Naive B cell (primary cell): Measurements from ENCODE around the gene ATN1. TPM values are rescaled to one million over a fixed set of nuclear protein-coding genes. Genes with fewer than 3 reads are reported as not detected.

ENCODE experiments used
- ATAC-seq, 2 donors: fragments of 150-1000 bp; cut with Tn5 transposase; 2 replicates each; pipeline ENCODE4 v1.10.0; 2021; ENCODE audit warnings: low read depth in 2 of 2, mild to moderate bottlenecking in 2 of 2, moderate library complexity in 2 of 2
- DNase-seq: peaks from one replicate; pipeline ENCODE4 v3.0.0; 2022
- H3K27ac Mint-ChIP-seq, 6 donors: one replicate each; pipeline ENCODE4 v1.8.0; 2020 to 2022; ENCODE audit warnings: mild to moderate bottlenecking in 6 of 6, mixed read lengths in 6 of 6, moderate library complexity in 5 of 6, inconsistent platforms in 2 of 6
- H3K27me3 Mint-ChIP-seq, 3 donors: one replicate each; pipeline ENCODE4 v1.8.0; 2021 to 2022; ENCODE audit warnings: mixed read lengths in 3 of 3, mild to moderate bottlenecking in 1 of 3
- H3K36me3 Mint-ChIP-seq, 2 donors: one replicate each; pipeline ENCODE4 v1.8.0; 2020 to 2022; ENCODE audit warnings: mixed read lengths in 2 of 2, inconsistent platforms in 1 of 2, mild to moderate bottlenecking in 1 of 2
- H3K4me1 Mint-ChIP-seq, 3 donors: one replicate each; pipeline ENCODE4 v1.8.0; 2020 to 2022; ENCODE audit warnings: mixed read lengths in 3 of 3, inconsistent platforms in 1 of 3, mild to moderate bottlenecking in 1 of 3, moderate library complexity in 1 of 3
- H3K4me3 Mint-ChIP-seq, 8 donors: one replicate each; pipeline ENCODE4 v1.8.0; 2020 to 2022; ENCODE audit warnings: mild to moderate bottlenecking in 8 of 8, mixed read lengths in 8 of 8, moderate library complexity in 8 of 8, inconsistent platforms in 2 of 8
- H3K9me3 Mint-ChIP-seq, 7 donors: one replicate each; pipeline ENCODE4 v1.8.0; 2020 to 2022; ENCODE audit warnings: mixed read lengths in 7 of 7, mild to moderate bottlenecking in 5 of 7, inconsistent platforms in 2 of 7, moderate library complexity in 1 of 7
- polyA plus RNA-seq, 6 donors: library from polyadenylated mRNA; unstranded; fragments of 300-500 nt; fragmentation: Illumina TruSeq; gene quantifications; one replicate each; pipeline ENCODE4 v1.2.3, GENCODE V29; 2021; ENCODE audit warnings: low read depth in 6 of 6

The ATN1 gene
- polyA plus RNA-seq, 6 donors from 2014 or later: 0.57 to 2.2 (median 1.1) TPM; not detected in 1

GRCh38 chr12:6937481-6938352, 10.0 kb downstream of the ATN1 start:
- Mint-ChIP-seq H3K4me3 (peak overlapping the region; percentile 77 to 93 (median 87)), H3K36me3 (peaks cover 0 to 3% of the 10 kb centered on the region in 2 donors), H3K27ac (peak overlapping the region; percentile 87 to 98 (median 96)), H3K27me3 (no peaks in the 10 kb centered on the region), H3K4me1 (peaks cover 35 to 57% (median 47%) of the 10 kb centered on the region in 3 donors), H3K9me3 (no peaks in the 10 kb centered on the region)
- DNase-seq: peak; percentile 92
- ATAC-seq: peak; percentile 94 to 96

GRCh38 chr12:6938353-6939190, 10.8 kb downstream of the ATN1 start:
- ATAC-seq (no peak), DNase-seq (no peak)
- Mint-ChIP-seq H3K4me3 (peak overlapping the region in 6 of 8 donors; percentile 77 to 93 (median 90)), H3K36me3 (peaks cover 0 to 3% of the 10 kb centered on the region in 2 donors), H3K9me3 (no peaks in the 10 kb centered on the region), H3K27me3 (no peaks in the 10 kb centered on the region), H3K27ac (peak overlapping the region; percentile 84 to 97 (median 92)), H3K4me1 (peaks cover 38 to 66% (median 56%) of the 10 kb centered on the region in 3 donors)

DNA sequence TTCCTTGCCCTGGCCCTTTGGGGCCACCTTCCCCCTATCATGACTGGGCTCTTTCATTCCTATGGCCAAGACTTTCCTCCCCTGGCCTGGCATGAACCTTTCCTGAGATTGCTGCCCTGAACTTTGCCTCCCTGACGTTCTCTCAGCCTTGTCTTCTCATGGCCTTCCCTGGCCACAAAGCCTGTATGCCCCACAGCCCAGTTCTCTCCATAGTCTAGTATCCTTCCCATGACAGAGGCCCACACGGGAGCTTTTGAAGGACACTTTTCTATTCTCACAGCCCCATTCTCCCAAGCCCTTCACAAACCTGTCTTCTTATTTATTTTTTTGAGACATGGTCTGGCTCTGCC, 11.4 kb downstream of the ATN1 start:
- Mint-ChIP-seq H3K27me3 (no peaks in the 10 kb centered on the region), H3K4me3 (peak overlapping the region in 5 of 8 donors; percentile 37 to 70 (median 63)), H3K27ac (peak overlapping the region; percentile 79 to 95 (median 86)), H3K36me3 (peaks cover 0 to 3% of the 10 kb centered on the region in 2 donors), H3K4me1 (peaks cover 44 to 66% (median 60%) of the 10 kb centered on the region in 3 donors), H3K9me3 (no peaks in the 10 kb centered on the region)
- ATAC-seq (no peak), DNase-seq (no peak)

DNA sequence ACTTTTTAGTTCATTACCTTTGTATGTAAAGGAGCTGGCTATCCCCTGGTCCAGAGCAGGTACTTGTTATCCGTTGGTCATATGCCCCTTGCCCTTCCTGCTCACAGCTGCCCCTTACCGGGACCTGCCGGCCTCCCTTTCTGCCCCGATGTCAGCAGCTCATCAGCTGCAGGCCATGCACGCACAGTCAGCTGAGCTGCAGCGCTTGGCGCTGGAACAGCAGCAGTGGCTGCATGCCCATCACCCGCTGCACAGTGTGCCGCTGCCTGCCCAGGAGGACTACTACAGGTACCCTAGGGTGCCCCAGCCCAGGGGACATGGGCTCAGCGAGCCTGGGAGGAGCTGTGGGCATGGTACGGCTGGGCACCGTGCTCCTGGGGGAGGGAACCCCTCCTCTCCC, 13.5 kb downstream of the ATN1 start:
- H3K27ac Mint-ChIP-seq: peak overlapping the region in 1 of 6 donors; percentile 24
- peaks cover 47 to 68% (median 67%) of the 10 kb centered on the region in 3 donors for H3K4me1 Mint-ChIP-seq
- H3K4me3 Mint-ChIP-seq: peak overlapping the region in 2 of 8 donors; percentile 40 to 66
- DNase-seq (no peak), ATAC-seq (no peak)
- H3K27me3 Mint-ChIP-seq: no peaks in the 10 kb centered on the region
- no peaks in the 10 kb centered on the region for H3K36me3 Mint-ChIP-seq
- no peaks in the 10 kb centered on the region for H3K9me3 Mint-ChIP-seq

GRCh38 chr12:6941782-6942181, 14.0 kb downstream of the ATN1 start:
- ATAC-seq: no peak
- Mint-ChIP-seq H3K4me1 (peaks cover 47 to 68% (median 67%) of the 10 kb centered on the region in 3 donors), H3K27ac (peak overlapping the region in 1 of 6 donors; percentile 99), H3K27me3 (no peaks in the 10 kb centered on the region), H3K4me3 (no peak overlapping the region), H3K9me3 (no peaks in the 10 kb centered on the region), H3K36me3 (no peaks in the 10 kb centered on the region)
- DNase-seq: no peak

- H3K9me3 Mint-ChIP-seq: no peaks in the 10 kb centered on the region
- peak overlapping the region in 4 of 8 donors; percentile 32 to 98 (median 66) for H3K4me3 Mint-ChIP-seq
- no peak for ATAC-seq
- peak overlapping the region in 4 of 6 donors; percentile 27 to 100 (median 99) for H3K27ac Mint-ChIP-seq
- H3K36me3 Mint-ChIP-seq: no peaks in the 10 kb centered on the region
- H3K27me3 Mint-ChIP-seq: no peaks in the 10 kb centered on the region
- no peak for DNase-seq
- peaks cover 48 to 71% (median 68%) of the 10 kb centered on the region in 3 donors for H3K4me1 Mint-ChIP-seq
Observed at GRCh38 chr12:6942331-6942665, 14.5 kb downstream of the ATN1 start.

DNA sequence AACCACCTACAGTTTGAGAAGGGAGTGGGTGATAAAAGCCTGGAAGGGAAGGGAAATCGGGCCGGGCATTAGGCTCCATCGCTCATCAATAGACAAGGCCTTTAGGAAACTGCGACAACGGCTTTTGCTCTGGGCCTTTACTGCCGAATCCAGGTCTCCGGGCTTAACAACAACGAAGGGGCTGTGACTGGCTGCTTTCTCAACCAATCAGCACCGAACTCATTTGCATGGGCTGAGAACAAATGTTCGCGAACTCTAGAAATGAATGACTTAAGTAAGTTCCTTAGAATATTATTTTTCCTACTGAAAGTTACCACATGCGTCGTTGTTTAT, 15.6 kb downstream of the ATN1 start:
- Mint-ChIP-seq H3K4me1 (peaks cover 54 to 77% (median 72%) of the 10 kb centered on the region in 3 donors), H3K27me3 (no peaks in the 10 kb centered on the region), H3K9me3 (no peaks in the 10 kb centered on the region), H3K4me3 (peak overlapping the region; percentile 90 to 98 (median 96)), H3K36me3 (no peaks in the 10 kb centered on the region), H3K27ac (peak overlapping the region; percentile 99 to 100 (median 99))
- ATAC-seq (peak; percentile 57), DNase-seq (peak; percentile 85)

GRCh38 chr12:6943722-6944380, 16.1 kb downstream of the ATN1 start, which contains the start of the genes C12orf57 and RNU7-1:
Gene C12orf57 (plus strand): TSS chr12:6944022. CDS start chr12:6944122, 100 bp downstream.
Gene RNU7-1 (plus strand): TSS chr12:6943816.
- H3K27ac Mint-ChIP-seq: peak within 1 kb of the TSS; percentile 99 to 100 (median 99)
- H3K36me3 Mint-ChIP-seq: no peaks in the 10 kb centered on the region
- no peaks in the 10 kb centered on the region for H3K9me3 Mint-ChIP-seq
- peak within 1 kb of the TSS; percentile 90 to 98 (median 96) for H3K4me3 Mint-ChIP-seq
- DNase-seq: peak; percentile 85
- ATAC-seq: peak; percentile 63 to 65
- H3K27me3 Mint-ChIP-seq: no peaks in the 10 kb centered on the region
- H3K4me1 Mint-ChIP-seq: peaks cover 58 to 81% (median 77%) of the 10 kb centered on the region in 3 donors

GRCh38 chr12:6944381-6945186, 16.8 kb downstream of the ATN1 start:
- Mint-ChIP-seq H3K27me3 (no peaks in the 10 kb centered on the region), H3K4me3 (peak overlapping the region; percentile 90 to 98 (median 96)), H3K36me3 (no peaks in the 10 kb centered on the region), H3K9me3 (no peaks in the 10 kb centered on the region), H3K4me1 (peaks cover 58 to 81% (median 78%) of the 10 kb centered on the region in 3 donors), H3K27ac (peak overlapping the region; percentile 99 to 100 (median 99))
- peak; percentile 41 to 43 for ATAC-seq
- peak; percentile 81 for DNase-seq

- H3K4me1 Mint-ChIP-seq: peaks cover 63 to 84% (median 84%) of the 10 kb centered on the region in 3 donors
- no peaks in the 10 kb centered on the region for H3K27me3 Mint-ChIP-seq
- peak overlapping the region; percentile 83 to 98 (median 96) for H3K4me3 Mint-ChIP-seq
- ATAC-seq (no peak), DNase-seq (no peak)
- H3K27ac Mint-ChIP-seq: peak overlapping the region in 4 of 6 donors; percentile 95 to 100 (median 98)
- H3K36me3 Mint-ChIP-seq: no peaks in the 10 kb centered on the region
- H3K9me3 Mint-ChIP-seq: no peaks in the 10 kb centered on the region
Observed at GRCh38 chr12:6945613-6946012, 17.9 kb downstream of the ATN1 start.

DNA sequence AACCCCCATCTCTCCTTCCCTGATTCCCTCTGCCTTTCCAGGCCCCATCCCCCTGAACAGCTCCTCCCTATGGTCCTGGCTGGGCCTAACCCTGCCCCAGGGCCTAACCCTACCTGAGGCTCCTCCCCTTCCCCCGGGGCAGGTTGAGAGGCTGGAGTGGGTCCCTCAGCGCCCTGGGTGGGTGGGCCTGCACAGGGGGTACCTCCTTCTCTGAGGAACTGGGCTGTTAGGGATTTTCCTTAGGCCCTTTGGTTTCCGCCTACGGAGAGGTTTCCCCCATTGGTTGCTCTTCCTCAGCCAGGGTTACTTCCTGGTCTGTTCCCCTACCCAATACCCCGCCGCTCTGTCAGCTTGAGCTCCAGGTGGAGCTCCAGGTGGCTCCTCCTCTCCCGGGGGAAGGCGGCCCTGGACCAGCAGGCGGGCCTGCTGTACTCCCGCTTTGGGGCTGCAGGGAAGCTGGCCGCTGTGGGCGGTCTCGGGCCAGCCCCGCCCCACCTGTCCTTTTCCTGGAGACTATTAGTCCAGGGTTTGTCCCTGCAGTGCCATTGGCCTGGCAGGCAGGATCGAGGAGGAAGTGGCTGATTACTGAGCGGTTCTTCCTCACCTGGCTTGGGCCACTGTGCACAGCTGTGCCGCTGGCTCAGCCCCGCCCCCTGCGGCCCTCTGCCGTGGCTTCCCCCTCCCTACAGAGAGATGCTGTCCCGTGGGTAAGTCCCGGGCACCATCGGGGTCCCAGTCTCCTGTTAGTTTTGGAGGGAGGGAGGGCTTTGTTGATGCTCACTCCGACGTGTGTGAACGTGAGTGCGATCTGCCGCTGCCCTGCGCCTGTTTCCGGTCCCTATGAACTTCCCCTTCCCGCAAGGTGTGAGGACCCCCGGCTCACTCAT, 18.5 kb downstream of the ATN1 start:
- peaks cover 69 to 90% (median 88%) of the 10 kb centered on the region in 3 donors for H3K4me1 Mint-ChIP-seq
- no peaks in the 10 kb centered on the region for H3K9me3 Mint-ChIP-seq
- peak; percentile 23 to 24 for ATAC-seq
- peak; percentile 81 for DNase-seq
- peak overlapping the region; percentile 57 to 98 (median 95) for H3K27ac Mint-ChIP-seq
- H3K4me3 Mint-ChIP-seq: peak overlapping the region; percentile 72 to 98 (median 96)
- no peaks in the 10 kb centered on the region for H3K27me3 Mint-ChIP-seq
- H3K36me3 Mint-ChIP-seq: no peaks in the 10 kb centered on the region
